K562 (cell line): ENCODE measurements around the gene NMRAL1. TPM values are rescaled to one million over a fixed set of nuclear protein-coding genes. Genes with fewer than 3 reads are reported as not detected.
A peak's percentile ranks its signal among the peaks of the same experiment; 100 is the strongest.

ENCODE experiments used
- CBX2 ChIP-seq: fragments of 200-600 bp; sonication (generic); IDR thresholded peaks from one replicate; pipeline ENCODE4 v1.6.1; 2012; ENCODE audit warnings: mild to moderate bottlenecking, low read length, inconsistent platforms; ENCODE audit not compliant: insufficient read depth, poor library complexity, severe bottlenecking
- ESRRA ChIP-seq: fragments of 450-650 bp; IDR thresholded peaks from 2 replicates; pipeline ENCODE4 v1.6.1; 2014; ENCODE audit warnings: low read depth, mild to moderate bottlenecking, moderate library complexity, borderline replicate concordance
- ESRRB ChIP-seq: fragments of 250-450 bp; sonication (Bioruptor Pico); IDR thresholded peaks from 2 replicates; pipeline ENCODE4 v1.5.0; 2020; ENCODE audit warnings: mild to moderate bottlenecking, moderate library complexity, borderline replicate concordance
- GATA2 ChIP-seq: sonication (generic); formaldehyde crosslinking; IDR thresholded peaks from 2 replicates; pipeline ENCODE4 v1.4.0; 2020; ENCODE audit warnings: mild to moderate bottlenecking, missing genetic modification reagents
- HDAC6 ChIP-seq: IDR thresholded peaks from 2 replicates; pipeline ENCODE4 v1.6.1; 2012; ENCODE audit warnings: low read depth, mild to moderate bottlenecking, control low read depth, inconsistent platforms, low read length, moderate library complexity
- KLF16 ChIP-seq: IDR thresholded peaks from 2 replicates; pipeline ENCODE4 v1.6.1; 2016; ENCODE audit warnings: antibody characterized with exemption
- MCM3 ChIP-seq: fragments of 450-650 bp; IDR thresholded peaks from 2 replicates; pipeline ENCODE4 v1.6.1; 2016
- MGA ChIP-seq: fragments of 450-650 bp; IDR thresholded peaks from 2 replicates; pipeline ENCODE4 v1.6.1; 2016; ENCODE audit warnings: mild to moderate bottlenecking, moderate library complexity
- NR2C2 ChIP-seq, 2 experiments: fragments of 200-800 bp in 1 of 2; sonication (Bioruptor generic) in 1 of 2; sonication (generic) in 1 of 2; formaldehyde crosslinking in 1 of 2; IDR thresholded peaks; 2 replicates each; pipeline versions ENCODE4 v1.6.1 to v1.8.0; 2016 to 2022; ENCODE audit warnings: mild to moderate bottlenecking in 1 of 2, missing compliant biosample characterization in 1 of 2, missing genetic modification characterization in 1 of 2, missing genetic modification reagents in 1 of 2
- RBM17 ChIP-seq: fragments of 200-400 bp; formaldehyde crosslinking; IDR thresholded peaks from 2 replicates; pipeline ENCODE4 v1.6.1; 2017; ENCODE audit warnings: low read depth, mild to moderate bottlenecking, low read length, borderline replicate concordance
- RNF2 ChIP-seq: sonication (generic); IDR thresholded peaks from 2 replicates; pipeline ENCODE4 v1.6.1; 2016
- TCF15 ChIP-seq: fragments of 250-450 bp; sonication (Bioruptor Pico); IDR thresholded peaks from 2 replicates; pipeline ENCODE4 v1.8.0; 2022; ENCODE audit warnings: moderate library complexity, mild to moderate bottlenecking, inconsistent platforms
- USF1 ChIP-seq: sonication (generic); formaldehyde crosslinking; IDR thresholded peaks from 2 replicates; pipeline ENCODE4 v1.9.0; 2022; ENCODE audit warnings: mild to moderate bottlenecking, missing genetic modification reagents
- ZNF239 ChIP-seq: fragments of 250-450 bp; sonication (Bioruptor Pico); IDR thresholded peaks from 2 replicates; pipeline ENCODE4 v1.4.0; 2020; ENCODE audit warnings: mild to moderate bottlenecking
- ZNF583 ChIP-seq: fragments of 250-450 bp; sonication (Bioruptor Pico); IDR thresholded peaks from 2 replicates; pipeline ENCODE4 v1.4.0; 2020
- ZNF785 ChIP-seq: fragments of 250-450 bp; sonication (Bioruptor Pico); IDR thresholded peaks from 2 replicates; pipeline ENCODE4 v1.4.0; 2020; ENCODE audit warnings: mild to moderate bottlenecking
- polyA plus RNA-seq, 8 experiments: library from polyadenylated mRNA; depleted of rRNA in 4 of 8; stranded (reverse) in 5 of 8; unstranded in 3 of 8; fragments of >200 nt; fragmentation: Nextera tagmentation in 2 of 8; fragmentation: Illumina TruSeq in 1 of 8; extraction: Ambion mirVana in 2 of 8; extraction: Trizol in 1 of 8; gene quantifications; 2 replicates each; pipeline versions ENCODE4 v1.2.1 to v1.2.3, GENCODE V29; 2011 to 2014; ENCODE audit warnings: inconsistent platforms in 1 of 8, missing spikeins in 1 of 8
- total RNA-seq, 7 experiments: library from RNA; depleted of rRNA in 6 of 7; stranded (reverse); fragments of >200 nt in 6 of 7; fragmentation: Illumina TruSeq in 2 of 7; extraction: Trizol in 2 of 7; gene quantifications; 2 replicates each; pipeline versions ENCODE4 v1.2.1 to v1.2.3, GENCODE V29; 2011 to 2021; ENCODE audit warnings: low replicate concordance in 1 of 7

The NMRAL1 gene
- total and polyA plus RNA-seq, 9 of the 15 experiments (the other 6 are each of a cell fraction or from before 2014, with no cell fraction given) = 6.3 to 116 (median 63.2) TPM

- TF ChIP-seq MGA (no peak; the same call in 1 of the 2 replicates), RNF2 (no peak), NR2C2 (CRISPR knock-in tag; IDR thresholded peaks at IDR 0.05) (peak; percentile 76), NR2C2 (tag; IDR thresholded peaks at IDR 0.05) (peak; percentile 94), ZNF785 (CRISPR knock-in tag) (no peak), HDAC6 (no peak), MCM3 (no peak), ZNF583 (CRISPR knock-in tag) (no peak), USF1 (peak; percentile 46), GATA2 (CRISPR knock-in tag) (no peak), TCF15 (no peak), KLF16 (no peak), ESRRB (no peak), ZNF239 (no peak), RBM17 (no peak), CBX2 (no peak), ESRRA (peak; percentile 65)
Observed at GRCh38 chr16:4425378-4426020, 48.9 kb downstream of the NMRAL1 start, which contains the start of gene DNAJA3 (continued).
